ENCODE data around the gene LAD1.

- TF ChIP-seq GATA2 (IDR thresholded peaks at IDR 0.05; ENCODE audit: low read depth, low read length), result no peak
- no peak for TF ChIP-seq GATA3 (IDR thresholded peaks at IDR 0.05; ENCODE audit: low read depth, low read length)
These were observed 24.0 kb downstream of the LAD1 start for GRCh38 chr1:201375169-201375568.

Measured in SH-SY5Y (cell line).